ENCODE measurements around the gene ACOD1.

ACOD1 gene

DNA sequence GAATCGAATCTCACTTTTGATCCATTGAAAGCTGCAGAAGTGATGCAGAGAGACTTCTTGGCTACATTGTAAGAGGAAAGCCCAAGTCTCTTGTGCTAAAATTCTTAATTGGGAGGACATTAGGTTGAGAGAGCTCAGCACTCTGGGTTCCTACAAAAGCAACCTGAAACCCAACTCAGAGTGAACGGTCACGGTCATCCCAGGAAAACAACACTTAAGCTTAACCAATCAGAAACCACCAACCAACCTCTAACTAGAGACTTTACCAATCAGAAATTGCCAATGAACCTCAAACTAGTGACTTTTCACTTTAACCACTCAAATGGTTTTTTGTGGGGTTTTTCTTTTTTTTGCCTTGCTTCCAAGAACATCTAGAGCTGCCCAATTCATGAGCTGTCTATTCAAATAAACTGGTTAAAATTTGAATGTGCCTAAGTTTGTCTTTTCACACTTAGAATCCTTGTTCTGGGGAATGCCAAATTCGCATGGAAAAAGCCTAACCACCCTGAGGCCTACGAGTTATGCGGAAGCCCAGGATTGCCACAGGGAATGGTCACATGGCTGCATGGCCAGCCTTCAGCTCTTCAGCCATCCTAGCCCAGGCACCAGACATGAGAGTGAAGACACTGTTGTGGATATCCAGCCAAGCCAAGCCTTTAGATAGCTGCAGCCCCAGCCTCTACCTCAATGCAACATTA lies 25.8 kb downstream of the ACOD1 start:
- no peak overlapping the region for H3K4me3 ChIP-seq (replicated peaks; ENCODE audit: low read depth, low read length)
- no peak for DNase-seq (ENCODE audit: low read depth)
- TF ChIP-seq, protein P1, sequence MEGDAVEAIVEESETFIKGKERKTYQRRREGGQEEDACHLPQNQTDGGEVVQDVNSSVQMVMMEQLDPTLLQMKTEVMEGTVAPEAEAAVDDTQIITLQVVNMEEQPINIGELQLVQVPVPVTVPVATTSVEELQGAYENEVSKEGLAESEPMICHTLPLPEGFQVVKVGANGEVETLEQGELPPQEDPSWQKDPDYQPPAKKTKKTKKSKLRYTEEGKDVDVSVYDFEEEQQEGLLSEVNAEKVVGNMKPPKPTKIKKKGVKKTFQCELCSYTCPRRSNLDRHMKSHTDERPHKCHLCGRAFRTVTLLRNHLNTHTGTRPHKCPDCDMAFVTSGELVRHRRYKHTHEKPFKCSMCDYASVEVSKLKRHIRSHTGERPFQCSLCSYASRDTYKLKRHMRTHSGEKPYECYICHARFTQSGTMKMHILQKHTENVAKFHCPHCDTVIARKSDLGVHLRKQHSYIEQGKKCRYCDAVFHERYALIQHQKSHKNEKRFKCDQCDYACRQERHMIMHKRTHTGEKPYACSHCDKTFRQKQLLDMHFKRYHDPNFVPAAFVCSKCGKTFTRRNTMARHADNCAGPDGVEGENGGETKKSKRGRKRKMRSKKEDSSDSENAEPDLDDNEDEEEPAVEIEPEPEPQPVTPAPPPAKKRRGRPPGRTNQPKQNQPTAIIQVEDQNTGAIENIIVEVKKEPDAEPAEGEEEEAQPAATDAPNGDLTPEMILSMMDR (IDR thresholded peaks at IDR 0.05; ENCODE audit: low read length, missing control alignments): no peak

- H3K4me3 ChIP-seq (replicated peaks; ENCODE audit: low read depth, low read length): no peak overlapping the region
- no peak for DNase-seq (ENCODE audit: low read depth)
- TF ChIP-seq, protein P1 (IDR thresholded peaks at IDR 0.05; ENCODE audit: low read length, missing control alignments): no peak
Measured at GRCh38 chr13:76974618-76974975, 26.3 kb downstream of the ACOD1 start.

DNA sequence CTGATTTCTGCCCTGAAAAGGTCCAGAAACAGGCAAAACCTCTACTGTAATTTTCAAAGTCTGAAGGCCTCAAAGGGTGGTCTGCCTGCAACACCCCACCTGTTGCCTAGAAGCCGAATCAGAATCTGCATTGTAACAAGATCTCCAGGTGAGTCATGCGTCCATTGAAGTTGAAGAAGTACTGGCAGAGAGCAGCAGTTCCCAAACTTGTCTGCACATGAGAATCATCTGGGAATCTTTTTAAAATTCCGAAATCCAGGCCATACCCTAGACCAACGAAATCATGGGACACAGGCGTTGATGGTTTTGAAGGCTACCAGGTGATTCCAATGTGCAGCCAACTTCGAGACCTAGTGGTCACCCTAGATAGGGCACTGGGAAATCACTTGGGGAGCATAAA lies 27.6 kb downstream of the ACOD1 start:
- H3K4me3 ChIP-seq (replicated peaks; ENCODE audit: low read depth, low read length): no peak overlapping the region
- TF ChIP-seq, protein P1 (IDR thresholded peaks at IDR 0.05; ENCODE audit: low read length, missing control alignments): no peak
- no peak for DNase-seq (ENCODE audit: low read depth)

- TF ChIP-seq, protein P1 (IDR thresholded peaks at IDR 0.05; ENCODE audit: low read length, missing control alignments): no peak
- no peak for DNase-seq (ENCODE audit: low read depth)
- H3K4me3 ChIP-seq (replicated peaks; ENCODE audit: low read depth, low read length): no peak overlapping the region
Measured at GRCh38 chr13:76976490-76976889, 28.2 kb downstream of the ACOD1 start.

DNA sequence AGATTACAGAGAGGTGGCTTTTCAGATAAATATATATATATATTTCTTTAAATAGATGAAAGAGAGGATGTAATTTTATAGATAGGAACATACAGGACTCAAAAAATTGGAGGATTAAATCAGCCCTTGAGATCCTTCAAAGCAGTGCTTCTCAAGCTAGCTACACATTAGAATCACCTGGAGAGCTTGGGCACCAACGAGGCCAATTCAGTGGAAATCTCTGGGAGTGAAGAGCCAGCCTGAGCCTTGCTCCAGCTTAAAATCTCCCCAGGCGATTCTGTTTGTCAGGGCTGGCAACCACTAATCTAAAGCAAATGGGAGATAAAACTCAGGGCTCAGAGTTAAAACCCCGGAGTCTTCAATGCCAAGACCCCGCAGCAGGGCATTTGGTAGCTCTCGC lies 28.6 kb downstream of the ACOD1 start:
- TF ChIP-seq, protein P1 (IDR thresholded peaks at IDR 0.05; ENCODE audit: low read length, missing control alignments): no peak
- no peak overlapping the region for H3K4me3 ChIP-seq (replicated peaks; ENCODE audit: low read depth, low read length)
- DNase-seq (ENCODE audit: low read depth): no peak

GRCh38 chr13:76980075-76980718 lies 31.9 kb downstream of the ACOD1 start:
- TF ChIP-seq, protein P1 (IDR thresholded peaks at IDR 0.05; ENCODE audit: low read length, missing control alignments): peak; percentile 84
- H3K4me3 ChIP-seq (replicated peaks; ENCODE audit: low read depth, low read length): peak overlapping the region; percentile 44
- peak; percentile 56 for DNase-seq (ENCODE audit: low read depth)

DNA sequence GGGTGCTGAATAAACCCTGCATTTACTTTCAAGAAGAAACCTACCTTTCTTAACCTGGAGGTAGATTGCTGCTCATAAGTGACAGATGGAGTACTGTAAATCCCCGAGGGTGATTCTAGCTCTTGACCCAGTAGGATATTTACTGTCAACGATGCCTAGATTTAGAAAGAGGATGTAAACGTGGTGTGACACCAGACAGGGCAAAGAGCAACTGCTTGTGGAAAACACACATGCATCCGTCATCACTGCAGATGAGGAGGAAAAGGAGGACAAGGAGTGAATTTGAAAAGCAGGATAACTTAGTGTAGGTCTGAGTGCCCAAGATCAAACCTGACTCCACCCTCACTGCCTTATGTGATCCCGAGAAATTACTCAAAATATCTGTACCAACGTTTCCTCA lies 33.8 kb downstream of the ACOD1 start:
- DNase-seq (ENCODE audit: low read depth): no peak
- TF ChIP-seq, protein P1 (IDR thresholded peaks at IDR 0.05; ENCODE audit: low read length, missing control alignments): no peak
- no peak overlapping the region for H3K4me3 ChIP-seq (replicated peaks; ENCODE audit: low read depth, low read length)
